HT-29 (cell line): ENCODE results near the gene RNF130. TPM values are rescaled to one million over a fixed set of nuclear protein-coding genes. Genes with fewer than 3 reads are reported as not detected.
A peak's percentile ranks its signal among the peaks of the same experiment; 100 is the strongest.

Experiments used
- DNase-seq: peaks from one replicate; pipeline ENCODE4 v3.0.0-alpha.2; 2015; ENCODE audit warnings: low spot score
- total RNA-seq: library from RNA; depleted of rRNA; stranded (reverse); fragments of >200 nt; shearing (Covaris generic); gene quantifications from 2 replicates; pipeline ENCODE4 v1.2.3, GENCODE V29; 2014; rRNA removed

The RNF130 gene, protein sequence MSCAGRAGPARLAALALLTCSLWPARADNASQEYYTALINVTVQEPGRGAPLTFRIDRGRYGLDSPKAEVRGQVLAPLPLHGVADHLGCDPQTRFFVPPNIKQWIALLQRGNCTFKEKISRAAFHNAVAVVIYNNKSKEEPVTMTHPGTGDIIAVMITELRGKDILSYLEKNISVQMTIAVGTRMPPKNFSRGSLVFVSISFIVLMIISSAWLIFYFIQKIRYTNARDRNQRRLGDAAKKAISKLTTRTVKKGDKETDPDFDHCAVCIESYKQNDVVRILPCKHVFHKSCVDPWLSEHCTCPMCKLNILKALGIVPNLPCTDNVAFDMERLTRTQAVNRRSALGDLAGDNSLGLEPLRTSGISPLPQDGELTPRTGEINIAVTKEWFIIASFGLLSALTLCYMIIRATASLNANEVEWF
- total RNA-seq: 14.9 and 16.0 TPM in 2 replicates

DNA sequence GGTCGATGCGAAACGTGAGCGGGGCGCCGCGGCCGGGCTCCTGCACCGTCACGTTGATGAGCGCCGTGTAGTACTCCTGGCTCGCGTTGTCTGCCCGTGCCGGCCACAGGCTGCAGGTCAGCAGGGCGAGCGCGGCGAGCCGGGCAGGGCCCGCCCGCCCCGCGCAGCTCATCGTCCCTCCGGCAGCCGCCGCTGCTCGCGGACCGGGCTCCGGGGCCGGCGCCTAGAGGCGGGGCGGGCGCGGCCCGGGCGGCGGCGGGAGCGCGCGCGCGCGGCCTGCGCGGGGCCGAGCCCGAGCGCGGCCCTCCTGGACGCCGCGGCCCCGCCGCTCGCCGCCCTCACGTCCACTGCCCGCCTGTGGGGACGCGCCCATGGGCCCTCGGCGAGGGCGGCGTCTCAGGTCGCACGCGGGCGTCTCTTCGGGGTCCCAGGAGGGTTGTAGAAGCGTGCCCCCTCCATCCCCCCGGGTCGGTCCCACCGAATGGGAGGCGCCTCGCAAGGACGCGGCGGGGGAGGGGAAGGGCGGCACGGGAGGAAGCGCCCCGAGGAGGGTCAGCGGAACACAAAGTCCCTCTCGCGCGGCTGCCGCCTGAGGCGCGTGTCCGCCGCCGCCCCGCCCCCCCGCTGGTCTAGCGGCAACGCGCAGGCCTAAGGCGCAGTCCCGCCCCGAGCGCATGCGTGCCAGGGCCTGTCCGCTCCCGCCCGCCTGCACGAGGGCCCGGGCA, at the start of gene RNF130:
RNF130 (minus strand) TSS at position 229 of the 725 bp plus-strand sequence; CDS start at position 172, 57 bp downstream.
- peak; percentile 86 for DNase-seq

GRCh38 chr5:180120237-180121101, 48.9 kb upstream of the RNF130 start:
- DNase-seq: no peak

DNA sequence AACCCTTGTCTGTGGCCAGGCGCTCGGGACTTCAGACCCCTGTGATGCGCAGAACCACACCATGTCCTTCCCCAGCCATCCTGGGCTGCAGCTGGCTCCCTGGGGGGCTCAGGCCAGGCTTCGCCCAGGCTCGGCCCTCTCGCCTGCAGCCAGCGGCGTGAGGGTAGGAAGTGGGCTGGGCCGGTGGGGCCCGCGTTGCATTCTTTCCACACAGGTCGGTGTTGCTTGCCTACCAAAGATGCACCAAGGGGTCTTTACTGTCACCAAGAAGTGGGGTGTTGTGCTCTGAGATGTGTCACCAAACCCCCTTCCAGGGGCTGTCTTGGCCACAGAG, 48.3 kb upstream of the RNF130 start:
- DNase-seq: no peak

DNA sequence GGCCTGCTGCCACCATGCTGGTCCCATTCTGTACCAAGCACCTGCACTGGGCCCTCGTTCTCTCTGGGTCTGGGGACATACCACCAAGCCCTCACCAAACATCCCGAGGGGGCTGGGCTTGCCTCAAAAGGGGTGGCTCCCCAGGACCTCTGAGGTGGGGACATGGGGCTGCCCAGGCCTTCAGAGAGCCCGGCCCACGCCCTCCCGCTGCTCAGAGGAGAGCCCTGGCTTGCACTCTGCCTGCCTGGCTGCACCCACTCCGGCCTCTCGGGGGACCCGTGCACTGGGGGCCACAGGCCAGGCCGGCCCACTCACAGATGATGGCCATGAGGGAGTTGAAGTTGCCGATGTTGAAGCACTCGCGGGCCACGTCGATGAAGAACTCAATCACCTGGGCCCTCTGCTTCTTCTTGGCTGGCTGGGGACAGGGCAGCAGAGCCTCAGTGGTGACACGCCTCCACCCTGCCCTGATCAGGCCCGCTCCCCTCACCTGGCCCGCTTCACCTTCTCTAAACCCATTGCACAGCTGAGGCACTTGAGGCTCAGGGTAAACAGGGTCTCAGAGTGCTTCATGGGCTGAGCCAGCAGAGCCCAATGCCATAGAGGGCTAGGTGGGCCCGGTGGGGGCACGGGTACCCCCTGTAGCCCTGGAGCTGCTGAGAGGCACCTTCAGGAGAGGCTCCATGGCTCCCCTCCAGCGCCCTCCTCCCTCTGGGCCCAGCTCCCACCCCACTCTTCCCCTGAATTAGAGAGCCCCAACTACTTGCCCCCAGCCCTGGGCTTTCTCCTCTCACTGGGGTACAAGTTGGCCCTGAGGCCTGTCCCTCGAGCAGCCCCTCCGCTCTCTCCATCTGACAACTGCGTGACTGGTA, 47.7 kb upstream of the RNF130 start:
- no peak for DNase-seq

DNA sequence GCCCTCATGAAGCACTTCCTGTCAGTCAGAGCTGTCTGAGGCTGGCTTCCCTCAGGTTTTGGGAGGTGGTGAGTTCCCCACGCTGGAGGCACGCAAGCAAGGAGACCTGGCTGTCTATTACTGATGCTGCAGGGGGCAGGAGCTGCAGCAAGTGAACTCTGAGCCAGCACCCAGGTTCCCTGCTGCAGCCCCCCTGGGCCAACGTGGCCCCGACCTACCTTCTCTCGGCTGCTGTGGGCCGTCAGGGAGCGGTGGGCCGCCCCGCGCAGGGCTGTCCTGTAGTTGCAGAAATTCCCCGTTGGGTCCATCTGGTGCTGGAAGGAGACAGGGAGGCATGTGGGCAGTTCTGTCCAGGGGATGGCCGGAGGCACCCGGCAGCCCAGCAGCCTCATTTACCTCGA, 46.8 kb upstream of the RNF130 start:
- no peak for DNase-seq

DNA sequence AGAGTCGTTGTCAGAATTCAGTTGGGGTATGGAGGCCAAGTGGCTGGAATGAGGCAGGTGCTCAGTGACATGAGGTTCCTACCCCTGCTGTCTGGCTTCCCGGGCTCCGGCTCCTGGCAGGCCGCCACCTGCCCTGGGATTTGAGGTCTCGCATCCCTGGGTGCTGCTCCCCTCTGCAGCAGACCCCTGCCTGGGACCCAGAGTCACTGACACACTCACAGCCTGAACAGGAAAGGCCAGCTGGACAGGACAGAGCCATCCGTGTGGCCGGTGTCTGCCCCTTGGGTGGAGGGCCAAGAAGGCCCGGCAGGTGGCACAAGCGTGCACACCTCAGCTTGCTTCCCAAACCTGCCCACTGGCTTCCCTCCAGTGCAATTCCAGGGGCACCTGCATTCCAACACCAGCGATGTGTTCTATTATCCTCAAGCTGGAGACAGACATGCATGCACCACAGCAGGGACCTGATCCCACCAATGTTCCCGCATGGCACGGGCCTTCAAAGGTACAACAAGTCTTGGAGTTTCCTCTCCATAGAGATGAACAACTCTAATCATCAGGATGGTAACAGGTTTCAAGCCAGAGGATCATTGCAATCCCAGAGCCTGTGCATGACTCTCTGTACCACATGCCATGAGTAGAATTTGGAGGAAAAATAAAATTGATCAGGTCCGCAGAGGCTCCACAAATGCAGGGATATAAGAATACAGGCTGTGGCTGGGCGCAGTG, 45.6 kb upstream of the RNF130 start:
- peak; percentile 57 for DNase-seq

DNA sequence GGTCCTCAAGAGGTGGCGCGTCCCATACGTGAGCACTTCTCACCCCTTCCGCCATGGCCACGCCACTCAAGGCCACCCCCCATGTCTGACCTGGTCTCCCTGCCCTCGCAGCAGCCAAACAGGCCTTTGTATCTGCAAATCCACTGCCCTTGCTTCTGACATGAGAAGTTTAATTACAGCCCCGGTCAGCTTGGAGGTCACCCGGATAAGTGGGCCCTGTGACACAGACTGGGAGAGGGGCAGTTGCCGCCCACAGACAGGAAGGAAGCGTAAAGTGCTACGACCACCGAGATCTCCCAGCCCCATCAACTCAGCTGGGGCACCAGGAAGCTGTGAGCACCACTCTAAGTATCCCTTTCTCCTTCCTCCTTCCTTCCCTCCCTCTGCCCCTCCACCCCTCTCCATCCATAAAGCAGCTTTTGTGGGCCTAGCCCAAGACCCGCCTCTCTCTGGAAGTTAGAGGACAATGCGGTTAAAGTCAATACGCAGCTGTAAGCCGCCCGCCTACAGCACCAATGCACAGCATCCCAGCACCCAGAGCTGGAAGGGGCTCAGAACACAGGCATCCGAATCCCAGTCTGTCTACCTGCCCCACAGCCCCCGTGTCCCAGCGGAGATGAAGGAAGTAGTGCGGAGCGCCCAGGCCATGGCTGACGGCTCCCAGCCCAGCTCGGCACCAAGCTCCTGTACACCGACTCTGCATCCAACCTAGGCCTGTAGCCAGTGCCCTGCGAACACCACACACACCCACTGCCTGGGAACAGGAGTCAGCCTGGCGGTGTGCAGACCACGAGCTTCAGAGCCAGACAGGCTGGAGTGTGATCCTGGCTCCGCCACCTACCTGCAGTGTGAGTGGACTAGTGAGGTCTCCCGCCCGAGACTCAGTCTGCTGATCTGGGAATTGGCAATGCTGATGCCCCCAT, 44.8 kb upstream of the RNF130 start:
- no peak for DNase-seq

- DNase-seq: no peak
Observed at GRCh38 chr5:180115326-180116076, 43.9 kb upstream of the RNF130 start.

GRCh38 chr5:180114304-180115003, 42.9 kb upstream of the RNF130 start:
- DNase-seq: no peak

- no peak for DNase-seq
Observed at GRCh38 chr5:180113660-180114303, 42.2 kb upstream of the RNF130 start.

GRCh38 chr5:180112181-180112861, 40.8 kb upstream of the RNF130 start:
- no peak for DNase-seq

DNA sequence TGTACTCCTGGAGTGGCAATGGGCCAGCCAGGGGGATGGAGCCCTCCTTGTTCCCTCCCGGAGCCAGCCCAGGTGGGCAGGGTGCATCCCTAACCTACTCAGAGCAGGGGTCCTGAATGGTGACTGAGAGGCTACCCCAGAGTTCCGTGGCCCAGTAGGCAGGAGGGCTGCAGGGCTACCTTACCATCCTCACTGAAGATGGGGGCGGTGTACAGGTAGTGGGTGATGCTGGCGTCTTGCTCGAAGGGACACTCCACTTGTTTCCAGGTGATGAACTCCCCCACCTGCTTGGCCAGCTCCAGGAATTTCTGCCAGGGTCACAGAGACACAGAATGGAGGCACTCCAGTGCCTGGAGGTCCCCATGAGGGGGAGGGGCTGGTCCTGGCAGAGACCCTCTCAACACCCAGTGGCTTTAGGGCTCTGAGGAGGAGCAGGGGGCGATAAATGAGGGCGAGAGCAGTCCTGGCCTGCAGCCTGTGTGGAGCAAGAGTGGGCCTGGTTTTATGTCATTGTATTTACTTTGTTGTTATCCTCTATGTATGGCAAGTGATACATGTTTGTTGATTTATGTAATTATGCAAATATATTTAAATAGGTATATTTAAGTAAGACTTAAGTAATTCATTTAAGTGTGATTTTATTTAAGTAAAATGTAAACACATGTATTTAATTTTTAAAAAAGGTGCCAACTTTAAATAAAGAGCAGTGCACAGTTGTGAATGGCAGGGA, 39.9 kb upstream of the RNF130 start:
- no peak for DNase-seq

GRCh38 chr5:180109920-180110319, 38.4 kb upstream of the RNF130 start:
- DNase-seq: no peak

DNA sequence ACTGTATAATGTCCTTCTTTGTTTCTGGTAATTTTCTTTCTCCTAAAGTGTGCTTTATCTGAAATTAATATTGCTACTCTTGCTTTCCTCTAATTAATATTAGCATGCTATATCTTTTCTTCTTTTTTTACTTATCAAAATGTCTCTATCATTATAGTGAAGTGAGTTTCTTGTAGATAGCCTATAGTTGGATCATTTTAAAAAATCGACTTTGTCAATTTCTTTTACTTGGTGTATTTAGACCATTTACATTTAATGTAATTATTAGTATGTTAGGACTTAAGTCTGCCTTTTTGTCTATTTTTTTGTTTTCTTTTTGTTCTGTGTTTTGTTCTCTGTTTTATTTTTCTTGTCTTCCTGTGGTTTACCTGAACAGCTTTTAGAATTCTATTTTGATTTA, 35.4 kb upstream of the RNF130 start:
- no peak for DNase-seq

DNA sequence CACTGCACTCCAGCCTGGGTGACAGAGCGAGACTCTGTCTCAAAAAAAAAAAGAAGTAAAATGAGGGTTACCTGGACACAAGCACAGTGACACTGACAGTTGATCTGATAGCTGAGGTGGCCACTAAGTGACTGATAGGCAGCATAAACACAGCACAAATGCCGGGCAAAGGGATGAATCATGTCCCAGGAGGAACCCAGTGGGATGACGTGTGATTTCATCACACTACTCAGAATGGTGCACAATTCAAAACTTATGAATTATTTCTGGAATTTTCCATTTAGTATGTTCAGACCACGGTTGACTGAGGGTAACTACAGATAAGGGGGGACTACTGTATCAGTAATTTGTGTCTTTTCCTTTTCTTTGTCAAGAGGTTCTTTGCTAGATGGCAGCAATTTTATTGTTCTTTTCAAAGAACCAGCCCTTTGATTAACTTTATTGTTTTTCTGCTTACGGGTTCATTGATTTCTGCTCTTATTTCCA, 34.3 kb upstream of the RNF130 start:
- DNase-seq: no peak

DNA sequence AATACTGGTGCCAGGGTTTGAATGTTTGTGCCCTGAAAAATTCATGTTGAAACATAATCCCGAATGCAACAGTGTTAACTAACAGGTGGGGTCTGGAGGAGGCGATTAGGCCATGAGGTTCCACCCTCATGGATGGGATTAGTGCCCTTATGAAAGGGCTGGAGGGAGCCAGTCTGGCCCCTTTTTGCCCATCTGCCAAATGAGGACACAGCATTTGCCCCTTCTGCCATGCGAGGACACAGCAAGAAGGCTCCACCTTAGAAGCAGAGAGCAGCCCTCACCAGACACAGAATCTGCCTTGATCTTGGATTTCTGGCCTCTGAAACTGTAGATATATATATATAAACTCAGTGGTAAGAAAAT, 32.6 kb upstream of the RNF130 start:
- no peak for DNase-seq
